GM23248 (cell line): ENCODE data around the gene RNF217.

Experiments
- EZH2 ChIP-seq: fragments of 200-600 bp; sonication (generic); IDR thresholded peaks from 2 replicates; pipeline ENCODE4 v1.6.1; 2018; ENCODE audit warnings: antibody characterized with exemption, mild to moderate bottlenecking; ENCODE audit not compliant: insufficient read depth, poor library complexity, severe bottlenecking
- EZH2phosphoT487 ChIP-seq: fragments of 200-600 bp; sonication (generic); IDR thresholded peaks from 2 replicates; pipeline ENCODE4 v1.6.1; 2018; ENCODE audit warnings: antibody characterized with exemption, moderate library complexity, mild to moderate bottlenecking, low read depth; ENCODE audit not compliant: insufficient read depth

DNA sequence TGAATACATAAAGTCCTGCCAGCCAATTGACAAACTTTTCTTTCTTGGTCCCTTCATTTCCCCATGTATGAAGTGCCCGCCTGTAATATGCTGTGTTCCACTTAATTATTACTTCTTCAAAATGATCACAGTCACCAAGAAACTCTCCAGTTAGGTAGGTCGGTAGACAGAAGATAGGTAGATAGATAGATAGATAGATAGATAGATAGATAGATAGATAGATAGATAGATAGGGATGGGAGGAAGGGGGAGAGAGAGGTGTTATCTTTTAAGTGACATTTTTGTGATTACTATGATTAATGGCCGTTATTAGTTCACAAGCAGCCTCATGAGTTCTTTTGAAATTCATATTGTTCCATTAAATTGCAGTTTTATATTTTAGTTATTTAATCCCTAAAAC, 111.9 kb downstream of the RNF217 start:
- no peak for TF ChIP-seq EZH2
- TF ChIP-seq EZH2phosphoT487, result no peak
